Measurements from ENCODE around the gene ICAM3.
A peak's percentile ranks its signal among the peaks of the same experiment; 100 is the strongest.

Gene ICAM3

DNA sequence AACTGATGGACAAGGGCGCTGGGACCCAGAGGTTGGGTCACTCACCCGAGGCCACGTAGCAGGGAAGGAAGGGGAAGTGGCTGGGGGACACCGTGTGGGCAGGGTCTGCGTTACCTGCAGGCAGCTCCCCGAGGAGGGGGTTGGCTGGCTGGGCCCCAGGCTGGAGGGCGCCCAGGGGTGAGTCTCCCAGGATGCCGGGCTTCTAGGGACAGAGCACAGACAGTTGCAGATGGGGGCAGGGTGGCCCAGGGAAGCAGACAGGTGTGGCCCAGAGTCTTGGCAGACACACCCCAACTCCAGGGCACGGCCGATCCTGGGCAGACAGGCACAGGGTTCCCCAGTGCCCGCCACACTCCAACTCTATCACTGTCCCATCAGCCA lies 18.0 kb downstream of the ICAM3 start:
- TF ChIP-seq ZFX (IDR thresholded peaks at IDR 0.05) (no peak), CTCF (conservative IDR thresholded peaks at IDR 0.05) (no peak)
- no peak overlapping the region for H3K27ac ChIP-seq

- TF ChIP-seq ZFX (IDR thresholded peaks at IDR 0.05) = no peak
- no peak for TF ChIP-seq CTCF (conservative IDR thresholded peaks at IDR 0.05)
- H3K27ac ChIP-seq = no peak overlapping the region
Measured at GRCh38 chr19:10320602-10321416, 18.6 kb downstream of the ICAM3 start.

- no peak for TF ChIP-seq CTCF (conservative IDR thresholded peaks at IDR 0.05)
- TF ChIP-seq ZFX (IDR thresholded peaks at IDR 0.05) = no peak
- H3K27ac ChIP-seq = no peak overlapping the region
Measured at GRCh38 chr19:10318807-10319682, 20.4 kb downstream of the ICAM3 start.

GRCh38 chr19:10317857-10318462 lies 21.5 kb downstream of the ICAM3 start:
- H3K27ac ChIP-seq = no peak overlapping the region
- TF ChIP-seq ZFX (IDR thresholded peaks at IDR 0.05) (no peak), CTCF (conservative IDR thresholded peaks at IDR 0.05) (no peak)

DNA sequence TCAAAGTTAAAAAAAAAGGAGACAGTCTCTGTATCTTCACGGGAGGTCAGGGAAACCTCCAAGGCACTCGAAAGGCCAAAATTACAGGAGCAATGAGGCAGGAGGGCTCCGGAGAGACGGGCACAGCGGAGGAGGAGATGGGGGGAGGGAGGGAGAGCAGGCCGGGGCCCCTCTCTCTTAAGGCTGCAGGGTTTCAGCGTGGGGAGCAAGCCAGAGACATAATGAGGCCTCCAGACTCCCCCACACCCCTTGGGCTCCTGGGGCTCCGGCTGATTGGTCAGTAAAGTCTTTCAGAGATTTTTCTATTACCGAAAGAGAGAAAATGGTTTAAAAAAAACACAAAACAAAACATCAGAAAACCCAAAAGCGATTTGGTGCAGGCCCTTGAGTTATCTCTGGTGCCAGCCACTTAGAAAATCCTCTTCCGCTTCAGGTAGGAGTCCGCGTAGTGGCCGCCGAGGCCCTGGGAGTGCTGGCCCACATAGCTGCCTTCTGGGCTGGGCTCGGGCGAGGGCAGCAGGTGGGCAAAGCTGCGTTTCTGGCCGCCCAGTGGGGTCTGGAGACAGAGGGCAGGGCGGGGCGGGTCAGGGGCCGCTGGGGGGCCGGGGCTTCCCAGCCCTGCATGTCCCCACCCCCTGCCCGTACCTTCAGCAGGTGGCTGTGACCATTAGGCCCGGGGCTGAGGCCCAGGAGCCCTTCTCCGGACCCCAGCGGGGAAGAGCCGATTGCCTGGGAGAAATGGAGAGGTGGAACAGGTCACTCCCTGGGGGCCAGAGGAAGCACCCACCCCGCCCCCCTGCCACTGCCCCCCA lies 22.2 kb downstream of the ICAM3 start:
- TF ChIP-seq ZFX (IDR thresholded peaks at IDR 0.05) (no peak), CTCF (conservative IDR thresholded peaks at IDR 0.05) (no peak)
- H3K27ac ChIP-seq = peak overlapping the region; percentile 74

DNA sequence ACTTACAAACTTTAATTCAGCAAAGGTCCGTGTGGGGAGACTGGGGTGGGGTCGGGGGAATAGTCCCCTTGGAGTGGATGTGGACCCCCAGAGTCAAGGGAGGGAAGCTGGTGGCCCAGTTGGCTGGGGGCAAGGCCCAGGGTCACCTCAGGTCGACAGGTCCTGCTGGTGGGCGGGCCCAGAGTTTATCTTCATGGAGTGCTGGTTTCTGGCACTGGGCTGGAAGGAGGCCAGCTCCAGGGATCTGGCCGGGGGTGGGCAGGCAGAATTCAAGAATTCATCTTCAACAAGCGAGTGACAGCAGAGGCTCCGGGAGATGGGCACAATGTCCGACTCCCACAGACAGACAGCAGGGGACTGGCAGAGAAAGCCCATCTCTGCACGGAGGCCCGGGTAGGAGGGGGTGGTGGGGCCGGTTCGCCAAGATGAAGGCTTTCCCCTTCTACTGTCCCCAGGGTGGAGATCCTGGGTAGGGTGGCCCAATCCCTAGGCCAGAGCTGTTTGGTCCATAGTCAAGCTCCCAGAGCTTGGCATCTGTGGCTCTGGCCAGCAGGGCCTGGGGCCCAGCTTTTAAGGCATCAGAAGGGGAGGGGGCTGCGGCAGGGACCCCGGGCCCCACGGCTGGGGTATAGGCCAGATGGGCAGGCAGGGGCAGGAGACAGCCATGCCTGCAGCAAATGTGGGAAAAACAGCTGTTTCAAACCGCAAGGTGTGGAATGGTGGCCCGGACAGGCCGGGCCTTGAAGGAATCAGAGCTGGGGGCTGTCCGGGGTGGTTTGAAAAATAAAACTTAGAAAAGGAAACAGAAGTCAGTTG lies 23.0 kb downstream of the ICAM3 start:
- peak overlapping the region; percentile 74 for H3K27ac ChIP-seq
- TF ChIP-seq CTCF (conservative IDR thresholded peaks at IDR 0.05) = no peak
- no peak for TF ChIP-seq ZFX (IDR thresholded peaks at IDR 0.05)
